ENCODE results near the gene GDF15. TPM values are rescaled to one million over a fixed set of nuclear protein-coding genes. Genes with fewer than 3 reads are reported as not detected.
"Not testable (repeated sequence)": the region's sequence is repeated elsewhere in the genome, so short reads cannot be mapped to it uniquely, and the experiment has no call there.

Gene GDF15
- total RNA-seq, 1 donor, result 28.9 TPM

GRCh38 chr19:18392926-18393325 is 7.0 kb downstream of the GDF15 start:
- TF ChIP-seq, protein P1, sequence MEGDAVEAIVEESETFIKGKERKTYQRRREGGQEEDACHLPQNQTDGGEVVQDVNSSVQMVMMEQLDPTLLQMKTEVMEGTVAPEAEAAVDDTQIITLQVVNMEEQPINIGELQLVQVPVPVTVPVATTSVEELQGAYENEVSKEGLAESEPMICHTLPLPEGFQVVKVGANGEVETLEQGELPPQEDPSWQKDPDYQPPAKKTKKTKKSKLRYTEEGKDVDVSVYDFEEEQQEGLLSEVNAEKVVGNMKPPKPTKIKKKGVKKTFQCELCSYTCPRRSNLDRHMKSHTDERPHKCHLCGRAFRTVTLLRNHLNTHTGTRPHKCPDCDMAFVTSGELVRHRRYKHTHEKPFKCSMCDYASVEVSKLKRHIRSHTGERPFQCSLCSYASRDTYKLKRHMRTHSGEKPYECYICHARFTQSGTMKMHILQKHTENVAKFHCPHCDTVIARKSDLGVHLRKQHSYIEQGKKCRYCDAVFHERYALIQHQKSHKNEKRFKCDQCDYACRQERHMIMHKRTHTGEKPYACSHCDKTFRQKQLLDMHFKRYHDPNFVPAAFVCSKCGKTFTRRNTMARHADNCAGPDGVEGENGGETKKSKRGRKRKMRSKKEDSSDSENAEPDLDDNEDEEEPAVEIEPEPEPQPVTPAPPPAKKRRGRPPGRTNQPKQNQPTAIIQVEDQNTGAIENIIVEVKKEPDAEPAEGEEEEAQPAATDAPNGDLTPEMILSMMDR (IDR thresholded peaks at IDR 0.05; ENCODE audit: insufficient read depth, low read depth, low read length), result no peak
- no peak for DNase-seq (ENCODE audit: low read depth)

GRCh38 chr19:18393836-18394235 is 7.9 kb downstream of the GDF15 start:
- TF ChIP-seq, protein P1 (IDR thresholded peaks at IDR 0.05; ENCODE audit: insufficient read depth, low read depth, low read length), result no peak
- H3K4me3 ChIP-seq (ENCODE audit: low read depth, low read length), result no peak overlapping the region
- DNase-seq (ENCODE audit: low read depth), result no peak

More at GRCh38 chr19:18392926-18393325, 7.0 kb downstream of the GDF15 start:
- H3K4me3 ChIP-seq (ENCODE audit: low read depth, low read length), result no peak overlapping the region

DNA sequence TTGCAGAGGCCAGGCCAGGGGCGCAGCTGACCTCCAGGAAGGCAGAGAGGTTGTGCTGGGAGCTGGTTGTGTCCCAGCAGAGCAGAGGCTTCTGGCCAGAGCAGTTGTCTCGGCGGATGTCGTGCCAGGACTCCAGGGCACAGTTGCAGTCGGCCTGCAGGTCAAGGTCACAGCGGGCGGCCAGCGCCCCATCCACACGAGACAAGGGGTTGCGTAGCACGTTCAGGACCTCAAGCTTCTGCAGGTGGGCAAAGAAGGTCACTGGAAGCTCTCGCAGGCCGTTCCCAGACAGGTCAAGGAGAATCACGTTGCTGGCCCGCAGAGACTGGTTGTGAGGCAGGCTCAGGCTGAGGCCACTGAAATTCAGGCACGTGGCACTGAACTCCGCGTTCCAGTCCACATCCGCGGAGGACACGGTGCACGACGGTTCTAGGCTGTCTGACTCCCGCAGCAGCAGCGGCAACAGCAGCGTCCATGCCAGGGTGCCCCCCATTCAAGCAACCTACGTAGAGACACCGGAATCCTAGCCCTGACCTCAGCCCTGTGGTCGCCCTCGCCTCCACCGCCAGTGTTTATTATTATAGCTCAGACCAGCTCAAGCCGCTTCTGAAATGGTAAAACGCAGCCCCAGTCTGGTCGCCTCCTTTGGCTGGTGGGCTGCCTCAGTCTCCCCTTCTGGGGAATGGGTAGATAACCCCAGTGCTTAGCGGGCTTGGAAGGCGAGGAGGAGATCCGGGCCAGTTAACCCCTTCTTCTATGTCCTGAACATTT is 10.7 kb downstream of the GDF15 start:
- H3K4me3 ChIP-seq (ENCODE audit: low read depth, low read length), result no peak overlapping the region
- no peak for DNase-seq (ENCODE audit: low read depth)
- TF ChIP-seq, protein P1 (IDR thresholded peaks at IDR 0.05; ENCODE audit: insufficient read depth, low read depth, low read length), result no peak

DNA sequence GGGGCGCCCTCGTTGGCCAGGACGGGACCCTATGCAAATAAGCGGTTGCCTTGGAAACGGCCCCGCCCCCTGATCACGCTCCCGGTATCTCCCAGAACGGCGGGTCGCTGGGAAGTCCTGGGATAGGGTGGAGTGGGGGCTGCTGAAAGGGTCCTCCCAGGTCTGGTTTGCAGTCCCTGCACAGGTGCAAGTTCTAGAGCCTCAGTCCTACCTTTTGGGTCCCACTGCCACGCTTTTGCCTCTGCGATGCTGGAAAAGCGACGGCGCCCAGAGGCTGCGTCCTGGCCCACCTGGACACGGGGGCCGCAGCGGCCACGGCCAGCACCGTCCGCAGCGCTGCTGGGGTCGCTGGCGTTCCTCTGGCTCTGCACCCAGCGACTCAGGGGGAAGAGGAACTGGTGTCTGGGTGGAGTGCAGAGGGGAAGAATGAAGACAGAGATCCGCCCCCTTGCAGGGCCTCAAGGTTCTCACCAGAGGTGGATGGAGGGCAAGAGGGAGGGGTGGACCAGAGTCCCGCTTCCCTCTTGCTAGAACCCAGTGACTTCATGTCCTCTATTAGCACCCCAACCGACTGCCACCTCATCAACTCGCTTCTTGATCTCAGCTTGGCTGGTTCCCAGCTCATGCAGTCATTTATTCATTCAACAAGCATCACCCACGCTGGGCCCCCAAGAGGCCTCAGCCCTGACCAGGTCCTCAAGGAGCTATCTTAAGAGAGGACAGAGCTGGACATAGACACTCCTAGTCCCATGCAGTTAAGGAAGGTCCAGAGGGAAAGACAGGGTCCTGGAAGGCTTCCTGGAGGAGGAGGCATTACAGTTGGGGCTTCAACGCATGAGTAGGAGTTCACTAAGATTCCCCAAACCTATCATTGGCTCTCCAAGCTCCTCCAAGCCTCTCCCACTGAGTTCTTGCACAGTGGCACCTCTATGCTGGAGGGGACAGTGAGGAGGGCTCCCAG is 11.6 kb downstream of the GDF15 start, which contains the start of gene LRRC25:
Gene LRRC25, minus strand, starts transcription at position 381 of the 961 bp plus-strand sequence. CDS start 659 bp downstream, outside the sequence.
- DNase-seq (ENCODE audit: low read depth), result no peak
- no peak within 1 kb of the TSS for H3K4me3 ChIP-seq (ENCODE audit: low read depth, low read length)
- TF ChIP-seq, protein P1 (IDR thresholded peaks at IDR 0.05; ENCODE audit: insufficient read depth, low read depth, low read length), result no peak

DNA sequence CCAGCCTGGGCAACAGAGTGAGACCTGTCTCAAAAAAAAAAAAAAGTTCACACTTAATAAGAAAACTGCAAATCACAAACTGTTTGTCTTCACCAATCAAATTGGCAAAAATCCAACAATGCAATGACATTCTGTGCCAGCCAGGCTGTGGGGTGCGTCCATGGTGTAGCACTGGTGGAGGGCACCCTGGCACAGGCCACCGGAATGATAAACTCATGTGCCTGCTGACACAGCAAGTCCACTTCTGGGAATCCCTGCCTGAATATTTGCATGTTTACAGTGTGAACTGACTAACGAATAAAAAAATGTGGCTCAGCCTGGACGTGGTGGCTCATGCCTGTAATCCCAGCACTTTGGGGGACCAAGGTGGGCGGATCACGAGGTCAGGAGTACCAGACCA is 13.1 kb downstream of the GDF15 start:
- TF ChIP-seq, protein P1 (IDR thresholded peaks at IDR 0.05; ENCODE audit: insufficient read depth, low read depth, low read length), result no peak
- DNase-seq (ENCODE audit: low read depth), result peak; percentile 63
- no peak overlapping the region for H3K4me3 ChIP-seq (ENCODE audit: low read depth, low read length)

DNA sequence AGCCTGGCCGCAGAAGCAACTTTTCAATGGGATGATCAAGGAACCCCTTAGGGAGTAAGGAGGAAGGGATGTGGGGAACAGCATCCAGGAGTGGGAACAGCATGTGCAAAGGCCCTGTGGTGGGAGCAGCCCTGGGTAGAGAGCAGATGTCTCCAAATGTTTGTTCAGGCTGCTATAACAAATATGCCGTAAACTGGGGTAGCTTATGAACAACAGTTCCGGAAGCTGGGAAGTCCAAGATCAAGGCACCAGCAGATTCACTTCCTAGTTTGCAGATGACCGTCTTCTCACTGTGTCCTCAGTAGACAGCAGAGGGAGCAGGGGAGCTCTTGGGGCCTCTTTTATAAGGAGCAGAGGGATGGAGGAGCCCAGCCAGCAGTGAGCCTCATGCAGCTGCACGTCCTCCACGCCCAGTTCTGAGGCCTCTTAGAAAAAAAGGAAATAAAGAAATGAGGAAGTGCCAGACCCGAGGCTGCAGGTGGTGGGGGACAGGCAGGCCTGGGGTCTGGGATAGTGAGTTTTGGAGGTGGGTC is 15.7 kb downstream of the GDF15 start:
- DNase-seq (ENCODE audit: low read depth), result peak; percentile 84
- TF ChIP-seq, protein P1 (IDR thresholded peaks at IDR 0.05; ENCODE audit: insufficient read depth, low read depth, low read length), result peak; percentile 61
- no peak overlapping the region for H3K4me3 ChIP-seq (ENCODE audit: low read depth, low read length)

DNA sequence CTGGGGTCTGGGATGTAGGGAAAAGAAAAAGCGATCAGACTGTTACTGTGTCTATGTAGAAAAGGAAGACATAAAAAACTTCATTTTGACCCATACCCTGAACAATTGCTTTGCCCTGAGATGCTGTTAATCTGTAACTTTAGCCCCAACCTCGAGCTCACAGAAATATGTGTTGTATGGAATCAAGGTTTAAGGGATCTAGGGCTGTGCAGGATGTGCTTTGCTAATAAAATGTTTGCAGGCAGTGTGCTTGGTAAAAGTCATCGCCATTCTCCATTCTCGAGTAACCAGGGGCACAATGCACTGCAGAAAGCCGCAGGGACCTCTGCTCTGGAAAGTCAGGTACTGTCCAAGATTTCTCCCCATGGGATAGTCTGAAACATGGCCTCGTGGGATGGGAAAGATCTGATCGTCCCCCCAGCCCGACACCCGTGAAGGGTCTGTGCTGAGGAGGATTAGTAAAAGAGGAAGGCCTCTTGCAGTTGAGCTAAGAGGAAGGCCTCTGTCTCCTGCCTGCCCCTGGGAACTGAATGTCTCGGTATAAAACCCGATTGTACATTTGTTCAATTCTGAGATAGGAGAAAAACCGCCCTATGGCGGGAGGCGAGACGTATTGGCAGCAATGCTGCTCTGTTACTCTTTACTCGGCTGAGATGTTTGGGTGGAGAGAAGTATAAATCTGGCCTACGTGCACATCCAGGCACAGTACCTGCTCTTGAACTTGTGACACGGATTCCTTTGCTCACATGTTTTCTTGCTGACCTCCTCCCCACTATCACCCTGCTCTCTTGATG is 16.7 kb downstream of the GDF15 start:
- H3K4me3 ChIP-seq (ENCODE audit: low read depth, low read length); DNase-seq (ENCODE audit: low read depth): not testable (repeated sequence)

DNA sequence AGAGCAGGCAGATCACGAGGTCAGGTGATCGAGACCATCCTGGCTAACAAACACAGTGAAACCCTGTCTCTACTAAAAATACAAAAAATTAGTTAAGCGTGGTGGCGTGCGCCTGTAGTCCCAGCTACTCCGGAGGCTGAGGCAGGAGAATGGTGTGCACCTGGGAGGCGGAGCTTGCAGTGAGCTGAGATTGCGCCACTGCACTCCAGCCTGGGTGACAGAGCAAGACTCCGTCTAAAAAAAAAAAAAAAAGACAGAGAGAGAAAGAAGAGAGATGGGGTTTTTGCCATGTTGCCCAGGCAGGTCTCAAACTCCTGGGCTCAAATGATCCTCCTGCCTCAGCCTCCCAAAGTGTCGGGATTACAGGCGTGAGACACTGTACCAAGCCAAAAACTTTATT is 19.8 kb downstream of the GDF15 start:
- not testable (repeated sequence) for DNase-seq (ENCODE audit: low read depth); H3K4me3 ChIP-seq (ENCODE audit: low read depth, low read length)

Data from fibroblast of villous mesenchyme (primary cell).